ENCODE results near the gene NIPSNAP3A.
A peak's percentile ranks its signal among the peaks of the same experiment; 100 is the strongest.

NIPSNAP3A gene

DNA sequence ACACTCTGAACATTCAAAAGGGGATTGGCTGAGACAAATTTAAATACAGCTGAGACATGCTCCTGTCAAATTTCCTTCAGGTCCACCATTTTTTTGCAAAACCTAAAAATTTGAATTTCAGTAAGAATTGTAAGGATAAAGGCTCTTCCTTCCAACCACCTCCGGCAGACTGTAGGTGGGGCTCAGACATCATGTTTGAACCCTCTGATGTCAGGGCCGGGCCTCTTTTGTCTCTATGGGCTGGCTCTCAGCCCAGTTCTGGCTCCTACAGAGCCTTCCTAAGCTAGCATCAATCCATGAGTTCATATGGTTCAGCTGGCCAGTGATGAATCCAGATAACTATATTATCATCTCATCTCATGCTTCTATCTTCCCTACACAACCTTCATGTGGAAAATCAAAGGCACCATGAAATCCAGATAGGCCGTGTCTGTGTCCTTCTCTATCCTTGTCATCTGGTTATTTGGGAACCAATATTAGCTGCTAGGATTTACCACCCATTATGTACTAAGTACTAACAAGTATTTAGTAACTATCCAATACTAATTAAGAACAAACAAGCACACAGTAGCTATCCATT, 60.6 kb downstream of the NIPSNAP3A start:
- DNase-seq (ENCODE audit: low spot score): peak; percentile 4

Data from cerebellar cortex (tissue), 1 donor.